Measurements from ENCODE around the gene MYO3B. TPM values are rescaled to one million over a fixed set of nuclear protein-coding genes. Genes with fewer than 3 reads are reported as not detected.
"Not testable (repeated sequence)": the region's sequence is repeated elsewhere in the genome, so short reads cannot be mapped to it uniquely, and the experiment has no call there.

MYO3B gene
- total RNA-seq, 1 experiment from 2014 or later: 0.63 TPM

DNA sequence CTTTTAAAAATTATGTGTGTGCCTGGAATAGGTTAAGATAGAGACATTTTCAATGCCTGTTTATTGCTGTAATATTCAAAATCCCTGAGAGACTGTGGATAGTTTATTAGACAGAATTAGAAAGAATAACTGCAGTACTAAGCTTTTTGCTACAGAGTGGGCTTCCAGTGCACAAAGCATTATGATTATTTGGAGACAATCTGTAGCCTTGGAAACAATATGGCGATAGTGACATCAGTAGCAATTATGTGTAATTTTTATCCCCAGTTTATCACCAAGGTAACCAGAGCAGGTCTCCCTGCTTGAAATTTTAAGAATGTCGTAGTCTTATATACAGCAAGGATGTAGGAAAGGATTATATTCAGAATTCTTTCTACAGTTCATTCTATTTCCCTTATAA, 100.0 kb downstream of the MYO3B start:
- H4K91ac ChIP-seq (ENCODE audit: insufficient read length, low read depth, low read length): no peak overlapping the region
- H2BK20ac ChIP-seq (ENCODE audit: low read depth, low read length, poor library complexity, severe bottlenecking): no peak overlapping the region
- H3K79me2 ChIP-seq (ENCODE audit: insufficient read depth, low read length): no peaks in the 10 kb centered on the region
- no peak overlapping the region for H3T11ph ChIP-seq (ENCODE audit: low read length)
- Mint-ChIP-seq H3K36me3 (ENCODE audit: insufficient read depth in 1 of 3, low read depth in 3 of 3) (no peaks in the 10 kb centered on the region), H3K27ac (no peak overlapping the region), H3K27me3 (ENCODE audit: low read depth) (peaks cover 1% of the 10 kb centered on the region; the same call in 1 of the 2 replicates), H3K4me1 (peaks cover 13% of the 10 kb centered on the region in 2 experiments; a peak in 3 of 4 replicates), H3K9me3 (peaks cover 0 to 5% of the 10 kb centered on the region in 2 experiments; a peak in 1 of 5 replicates), H3K4me3 (no peak overlapping the region)
- no peak overlapping the region for H4K8ac ChIP-seq (replicated peaks; ENCODE audit: insufficient read length, low read depth, low read length)
- no peaks in the 10 kb centered on the region for H3K9me3 ChIP-seq (ENCODE audit: control insufficient read depth, low read depth, low read length)
- H2BK15ac ChIP-seq (ENCODE audit: low read depth, low read length): no peak overlapping the region
- H4K20me1 ChIP-seq (ENCODE audit: control insufficient read depth, insufficient read depth, insufficient read length): no peaks in the 10 kb centered on the region
- no peak overlapping the region for H3K18ac ChIP-seq (ENCODE audit: insufficient read length, low read depth, low read length)
- TF ChIP-seq, protein P1, sequence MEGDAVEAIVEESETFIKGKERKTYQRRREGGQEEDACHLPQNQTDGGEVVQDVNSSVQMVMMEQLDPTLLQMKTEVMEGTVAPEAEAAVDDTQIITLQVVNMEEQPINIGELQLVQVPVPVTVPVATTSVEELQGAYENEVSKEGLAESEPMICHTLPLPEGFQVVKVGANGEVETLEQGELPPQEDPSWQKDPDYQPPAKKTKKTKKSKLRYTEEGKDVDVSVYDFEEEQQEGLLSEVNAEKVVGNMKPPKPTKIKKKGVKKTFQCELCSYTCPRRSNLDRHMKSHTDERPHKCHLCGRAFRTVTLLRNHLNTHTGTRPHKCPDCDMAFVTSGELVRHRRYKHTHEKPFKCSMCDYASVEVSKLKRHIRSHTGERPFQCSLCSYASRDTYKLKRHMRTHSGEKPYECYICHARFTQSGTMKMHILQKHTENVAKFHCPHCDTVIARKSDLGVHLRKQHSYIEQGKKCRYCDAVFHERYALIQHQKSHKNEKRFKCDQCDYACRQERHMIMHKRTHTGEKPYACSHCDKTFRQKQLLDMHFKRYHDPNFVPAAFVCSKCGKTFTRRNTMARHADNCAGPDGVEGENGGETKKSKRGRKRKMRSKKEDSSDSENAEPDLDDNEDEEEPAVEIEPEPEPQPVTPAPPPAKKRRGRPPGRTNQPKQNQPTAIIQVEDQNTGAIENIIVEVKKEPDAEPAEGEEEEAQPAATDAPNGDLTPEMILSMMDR (conservative IDR thresholded peaks at IDR 0.05): no peak
- no peak overlapping the region for H3K14ac ChIP-seq (ENCODE audit: insufficient read depth, low read length)
- no CpG with 5 or more reads among the region's 2 CpGs for WGBS (ENCODE audit: extremely low coverage, insufficient read length, low lambda C conversion rate)
- no peak overlapping the region for H2AFZ ChIP-seq (ENCODE audit: low read length)
- H3K9ac ChIP-seq (ENCODE audit: extremely low read depth, insufficient read length, low read length): no peak overlapping the region
- H3K23ac ChIP-seq (ENCODE audit: insufficient read length, low read depth, low read length): no peak overlapping the region
- no peak overlapping the region for H3K4ac ChIP-seq (ENCODE audit: low read depth, low read length)
- H2BK5ac ChIP-seq (ENCODE audit: insufficient read length, low read length): no peak overlapping the region
- H2BK120ac ChIP-seq (ENCODE audit: low read depth, low read length, poor library complexity, severe bottlenecking): no peak overlapping the region
- no peak overlapping the region for H2BK12ac ChIP-seq (ENCODE audit: insufficient read length, low read depth, low read length)
- H3K23me2 ChIP-seq (ENCODE audit: insufficient read length, low read depth, low read length, poor library complexity, severe bottlenecking): no peaks in the 10 kb centered on the region
- no peak overlapping the region for H4K5ac ChIP-seq (ENCODE audit: insufficient read length, low read depth, low read length)
- H3K27ac ChIP-seq (ENCODE audit: insufficient read length, low read depth, low read length): no peak overlapping the region
- no peak overlapping the region for H3K56ac ChIP-seq (ENCODE audit: insufficient read length, low read depth, low read length)
- H3K79me1 ChIP-seq (ENCODE audit: insufficient read depth, low read depth, low read length, poor library complexity, severe bottlenecking): no peaks in the 10 kb centered on the region
- H3K4me2 ChIP-seq (ENCODE audit: insufficient read depth, insufficient read length, low read length): no peak overlapping the region
- H3K4me1 ChIP-seq (ENCODE audit: insufficient read depth, low read length): no peaks in the 10 kb centered on the region; the same call in 1 of the 2 replicates
- no peak overlapping the region for H2AK5ac ChIP-seq (ENCODE audit: insufficient read length, low read length)
- H3K27me3 ChIP-seq (ENCODE audit: insufficient read depth, low read length): no peaks in the 10 kb centered on the region
- no peak for DNase-seq

DNA sequence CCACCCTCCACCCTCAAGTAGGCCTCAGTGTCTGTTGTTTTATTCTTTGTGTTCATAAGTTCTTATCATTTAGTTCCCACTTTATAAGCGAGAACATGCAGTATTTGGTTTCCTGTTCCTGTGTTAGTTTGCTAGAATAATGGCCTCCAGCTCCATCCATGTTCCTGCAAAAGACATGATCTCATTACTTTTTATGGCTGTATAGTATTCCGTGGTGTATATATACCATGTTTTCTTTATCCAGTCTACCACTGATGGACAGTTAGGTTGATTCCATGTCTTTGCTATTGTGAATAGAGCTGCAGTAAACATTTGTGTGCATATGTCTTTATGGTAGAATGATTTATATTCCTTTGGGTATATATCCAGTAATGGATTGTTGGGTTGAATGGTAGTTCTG, 101.7 kb downstream of the MYO3B start:
- not testable (repeated sequence) for H3K27ac Mint-ChIP-seq; H3K23me2 ChIP-seq (ENCODE audit: insufficient read length, low read depth, low read length, poor library complexity, severe bottlenecking); H2BK12ac ChIP-seq (ENCODE audit: insufficient read length, low read depth, low read length); H3K36me3 Mint-ChIP-seq (ENCODE audit: insufficient read depth in 1 of 3, low read depth in 3 of 3); H3K4me1 ChIP-seq (ENCODE audit: insufficient read depth, low read length); DNase-seq; H3K14ac ChIP-seq (ENCODE audit: insufficient read depth, low read length); H3K4me2 ChIP-seq (ENCODE audit: insufficient read depth, insufficient read length, low read length); H2BK120ac ChIP-seq (ENCODE audit: low read depth, low read length, poor library complexity, severe bottlenecking); H4K91ac ChIP-seq (ENCODE audit: insufficient read length, low read depth, low read length); H3K4ac ChIP-seq (ENCODE audit: low read depth, low read length); H3K4me3 Mint-ChIP-seq; H3K27me3 Mint-ChIP-seq (ENCODE audit: low read depth); H3K9me3 Mint-ChIP-seq; H3K56ac ChIP-seq (ENCODE audit: insufficient read length, low read depth, low read length); H3K9me3 ChIP-seq (ENCODE audit: control insufficient read depth, low read depth, low read length); H2BK20ac ChIP-seq (ENCODE audit: low read depth, low read length, poor library complexity, severe bottlenecking); H3T11ph ChIP-seq (ENCODE audit: low read length); H3K79me1 ChIP-seq (ENCODE audit: insufficient read depth, low read depth, low read length, poor library complexity, severe bottlenecking); H3K27me3 ChIP-seq (ENCODE audit: insufficient read depth, low read length); H3K9ac ChIP-seq (ENCODE audit: extremely low read depth, insufficient read length, low read length); H4K5ac ChIP-seq (ENCODE audit: insufficient read length, low read depth, low read length); H2BK15ac ChIP-seq (ENCODE audit: low read depth, low read length); H4K8ac ChIP-seq (replicated peaks; ENCODE audit: insufficient read length, low read depth, low read length); H4K20me1 ChIP-seq (ENCODE audit: control insufficient read depth, insufficient read depth, insufficient read length); H2BK5ac ChIP-seq (ENCODE audit: insufficient read length, low read length); H2AK5ac ChIP-seq (ENCODE audit: insufficient read length, low read length); H3K18ac ChIP-seq (ENCODE audit: insufficient read length, low read depth, low read length); H3K79me2 ChIP-seq (ENCODE audit: insufficient read depth, low read length); H2AFZ ChIP-seq (ENCODE audit: low read length); H3K23ac ChIP-seq (ENCODE audit: insufficient read length, low read depth, low read length); H3K27ac ChIP-seq (ENCODE audit: insufficient read length, low read depth, low read length)
- peaks cover 17 to 18% of the 10 kb centered on the region in 2 experiments; a peak in 3 of 4 replicates for H3K4me1 Mint-ChIP-seq
- no CpG with 5 or more reads among the region's 2 CpGs for WGBS (ENCODE audit: extremely low coverage, insufficient read length, low lambda C conversion rate)

Data from H9 (cell line).